Loucy (cell line): ENCODE data around the gene ESPL1.

ENCODE experiments used
- EZH2phosphoT487 ChIP-seq: fragments of 200-600 bp; IDR thresholded peaks from 2 replicates; pipeline ENCODE4 v1.6.1; 2018; ENCODE audit warnings: antibody characterized with exemption, mild to moderate bottlenecking, moderate library complexity, borderline replicate concordance
- TF ChIP-seq, protein P1 (sequence below): fragments of 200-600 bp; sonication (generic); conservative IDR thresholded peaks from 2 replicates; pipeline ENCODE4 v1.5.1; 2014; ENCODE audit warnings: mild to moderate bottlenecking, antibody characterized with exemption, low read length

- TF ChIP-seq, protein P1, sequence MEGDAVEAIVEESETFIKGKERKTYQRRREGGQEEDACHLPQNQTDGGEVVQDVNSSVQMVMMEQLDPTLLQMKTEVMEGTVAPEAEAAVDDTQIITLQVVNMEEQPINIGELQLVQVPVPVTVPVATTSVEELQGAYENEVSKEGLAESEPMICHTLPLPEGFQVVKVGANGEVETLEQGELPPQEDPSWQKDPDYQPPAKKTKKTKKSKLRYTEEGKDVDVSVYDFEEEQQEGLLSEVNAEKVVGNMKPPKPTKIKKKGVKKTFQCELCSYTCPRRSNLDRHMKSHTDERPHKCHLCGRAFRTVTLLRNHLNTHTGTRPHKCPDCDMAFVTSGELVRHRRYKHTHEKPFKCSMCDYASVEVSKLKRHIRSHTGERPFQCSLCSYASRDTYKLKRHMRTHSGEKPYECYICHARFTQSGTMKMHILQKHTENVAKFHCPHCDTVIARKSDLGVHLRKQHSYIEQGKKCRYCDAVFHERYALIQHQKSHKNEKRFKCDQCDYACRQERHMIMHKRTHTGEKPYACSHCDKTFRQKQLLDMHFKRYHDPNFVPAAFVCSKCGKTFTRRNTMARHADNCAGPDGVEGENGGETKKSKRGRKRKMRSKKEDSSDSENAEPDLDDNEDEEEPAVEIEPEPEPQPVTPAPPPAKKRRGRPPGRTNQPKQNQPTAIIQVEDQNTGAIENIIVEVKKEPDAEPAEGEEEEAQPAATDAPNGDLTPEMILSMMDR = no peak
- TF ChIP-seq EZH2phosphoT487 = no peak
These were observed 8.2 kb upstream of the ESPL1 start for GRCh38 chr12:53259891-53260290.
